Measurements from ENCODE around the gene NOL3. TPM values are rescaled to one million over a fixed set of nuclear protein-coding genes. Genes with fewer than 3 reads are reported as not detected.

Gene NOL3
- total and polyA plus RNA-seq, 2 of the 13 experiments (the other 11 are each of a cell fraction or from before 2014, with no cell fraction given), result 5.7 to 20.5 TPM

- TF ChIP-seq PREB (CRISPR knock-in tag; IDR thresholded peaks at IDR 0.05), result no peak
- TF ChIP-seq RBAK (CRISPR knock-in tag; IDR thresholded peaks at IDR 0.05), result no peak
- TF ChIP-seq CEBPZ (IDR thresholded peaks at IDR 0.05; ENCODE audit: low read length), result no peak
- TF ChIP-seq ZFP1 (CRISPR knock-in tag; IDR thresholded peaks at IDR 0.05), result no peak; the same call in 1 of the 2 replicates
- TF ChIP-seq ZNF773 (CRISPR knock-in tag; IDR thresholded peaks at IDR 0.05; ENCODE audit: borderline replicate concordance), result 0 out of 2 replicates have a peak, but pooled peaks have one; percentile 20
- no peak for TF ChIP-seq RNF219 (CRISPR knock-in tag; IDR thresholded peaks at IDR 0.05)
- TF ChIP-seq ZFP36L1 (CRISPR knock-in tag; IDR thresholded peaks at IDR 0.05), result peak; percentile 68; the same call in 1 of the 2 replicates
- no peak for TF ChIP-seq LBX2 (CRISPR knock-in tag; IDR thresholded peaks at IDR 0.05; ENCODE audit: borderline replicate concordance)
- TF ChIP-seq CBX2 (IDR thresholded peaks at IDR 0.05; ENCODE audit: low read depth, low read length), result no peak
- TF ChIP-seq CBX2 (CRISPR knock-in tag; IDR thresholded peaks at IDR 0.05; ENCODE audit: low read depth), result no peak
- peak; percentile 76; the same call in 1 of the 2 replicates for TF ChIP-seq TSC22D2 (CRISPR knock-in tag; IDR thresholded peaks at IDR 0.05; ENCODE audit: borderline replicate concordance)
- TF ChIP-seq ZNF260 (CRISPR knock-in tag; IDR thresholded peaks at IDR 0.05; ENCODE audit: borderline replicate concordance, low read depth), result no peak
- peak; percentile 82 for TF ChIP-seq XRCC5 (optimal IDR thresholded peaks at IDR 0.05; ENCODE audit: low read length)
- no peak for TF ChIP-seq GLMP (CRISPR knock-in tag; IDR thresholded peaks at IDR 0.05; ENCODE audit: borderline replicate concordance)
- peak; percentile 88 for TF ChIP-seq ZNF605 (CRISPR knock-in tag; IDR thresholded peaks at IDR 0.05)
- 0 out of 2 replicates have a peak, but pooled peaks have one; percentile 51 for TF ChIP-seq TOE1 (CRISPR knock-in tag; IDR thresholded peaks at IDR 0.05)
- 0 out of 2 replicates have a peak, but pooled peaks have one; percentile 47 for TF ChIP-seq RNF2 (conservative IDR thresholded peaks at IDR 0.05; ENCODE audit: low read depth)
- TF ChIP-seq KLF6 (CRISPR knock-in tag; IDR thresholded peaks at IDR 0.05), result no peak
- TF ChIP-seq MIER3 (CRISPR knock-in tag; IDR thresholded peaks at IDR 0.05; ENCODE audit: borderline replicate concordance), result peak; percentile 83
- no peak for TF ChIP-seq ZNF446 (CRISPR knock-in tag; IDR thresholded peaks at IDR 0.05)
- 0 out of 2 replicates have a peak, but pooled peaks have one; percentile 4 for TF ChIP-seq GATA4 (IDR thresholded peaks at IDR 0.05; ENCODE audit: borderline replicate concordance, low read depth)
Observed at GRCh38 chr16:67183627-67184452, 13.5 kb downstream of the NOL3 start, which contains the start of gene MATCAP1 (continued).
